ENCODE results near the gene DNM3.

The DNM3 gene

DNA sequence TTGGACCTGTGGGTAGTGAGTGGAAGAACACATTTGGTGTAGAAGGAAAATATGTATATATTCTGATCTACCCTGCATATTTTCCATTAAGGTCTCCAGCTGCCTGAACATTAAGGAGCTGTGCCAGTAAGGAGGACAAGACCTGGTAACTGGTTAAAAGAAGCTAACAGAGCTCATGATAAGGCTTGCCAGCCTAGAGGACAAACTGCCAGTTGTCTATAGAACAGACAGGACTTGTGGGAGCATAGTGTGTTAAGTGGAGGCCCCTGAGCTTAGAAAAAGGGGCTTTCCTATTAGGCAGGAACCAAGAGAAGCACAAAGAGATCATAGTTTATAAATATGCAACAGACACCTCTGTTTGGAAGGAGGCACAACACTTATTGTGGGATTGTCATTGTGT, 23.0 kb downstream of the DNM3 start:
- ChIA-PET POLR2A (no interaction called here), CTCF (no interaction called here)
- no peak for DNase-seq (ENCODE audit: extremely low spot score)
- TF ChIP-seq ELF4 (IDR thresholded peaks at IDR 0.05), result no peak
- TF ChIP-seq FOXA1 (IDR thresholded peaks at IDR 0.05), result no peak
- TF ChIP-seq, protein P1, sequence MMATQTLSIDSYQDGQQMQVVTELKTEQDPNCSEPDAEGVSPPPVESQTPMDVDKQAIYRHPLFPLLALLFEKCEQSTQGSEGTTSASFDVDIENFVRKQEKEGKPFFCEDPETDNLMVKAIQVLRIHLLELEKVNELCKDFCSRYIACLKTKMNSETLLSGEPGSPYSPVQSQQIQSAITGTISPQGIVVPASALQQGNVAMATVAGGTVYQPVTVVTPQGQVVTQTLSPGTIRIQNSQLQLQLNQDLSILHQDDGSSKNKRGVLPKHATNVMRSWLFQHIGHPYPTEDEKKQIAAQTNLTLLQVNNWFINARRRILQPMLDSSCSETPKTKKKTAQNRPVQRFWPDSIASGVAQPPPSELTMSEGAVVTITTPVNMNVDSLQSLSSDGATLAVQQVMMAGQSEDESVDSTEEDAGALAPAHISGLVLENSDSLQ (IDR thresholded peaks at IDR 0.05), result no peak
- no peak for TF ChIP-seq LEF1 (IDR thresholded peaks at IDR 0.05; ENCODE audit: borderline replicate concordance)
- no peak for TF ChIP-seq BHLHE40 (IDR thresholded peaks at IDR 0.05; ENCODE audit: borderline replicate concordance)
- no peak for TF ChIP-seq CTBP1 (IDR thresholded peaks at IDR 0.05; ENCODE audit: borderline replicate concordance)
- no peak for TF ChIP-seq NFRKB (IDR thresholded peaks at IDR 0.05)
- no peak for TF ChIP-seq SUZ12 (IDR thresholded peaks at IDR 0.05)
- TF ChIP-seq L3MBTL2 (conservative IDR thresholded peaks at IDR 0.05), result no peak

DNA sequence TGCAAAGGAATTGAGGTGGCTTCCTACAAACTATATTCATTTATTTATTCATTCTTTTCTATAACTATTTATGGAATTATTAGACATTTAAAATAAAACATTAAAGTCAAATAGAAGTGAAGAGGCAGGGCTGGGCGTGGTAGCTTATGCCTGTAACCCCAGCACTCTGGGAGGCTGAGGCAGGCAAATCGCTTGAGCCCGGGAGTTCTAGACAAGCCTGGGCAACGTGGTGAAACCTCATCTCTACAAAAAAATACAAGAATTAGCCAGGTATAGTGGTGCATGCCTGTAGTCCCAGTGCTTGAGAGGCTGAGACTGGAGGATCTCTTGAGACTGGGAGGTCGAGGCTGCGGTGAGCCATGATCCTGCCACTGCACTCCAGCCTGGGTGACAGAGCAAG, 23.8 kb downstream of the DNM3 start:
- CTCF ChIA-PET, result no interaction called here
- no peak for TF ChIP-seq SUZ12 (IDR thresholded peaks at IDR 0.05)
- POLR2A ChIA-PET, result no interaction called here
- no peak for DNase-seq (ENCODE audit: extremely low spot score)

DNA sequence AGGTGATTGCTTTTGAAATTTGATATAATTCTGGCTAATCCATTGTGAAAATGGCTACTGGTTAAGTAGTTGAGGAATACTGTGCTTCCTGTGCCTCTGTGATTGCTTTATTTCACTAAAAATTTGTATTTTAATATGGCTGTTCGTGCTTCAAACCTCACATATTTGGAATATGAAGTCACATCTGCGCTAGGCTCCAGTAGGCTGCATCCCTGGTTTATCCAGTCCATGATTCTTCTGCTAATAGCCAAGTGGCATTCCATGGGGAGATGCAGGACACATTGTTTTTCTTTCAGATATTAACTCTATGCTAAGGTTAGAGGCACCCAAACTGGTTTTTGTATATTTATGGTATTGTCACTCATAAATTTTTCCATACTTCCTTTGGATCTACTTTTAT, 25.9 kb downstream of the DNM3 start:
- DNase-seq (ENCODE audit: extremely low spot score), result no peak
- no peak for TF ChIP-seq FOXM1 (IDR thresholded peaks at IDR 0.05; ENCODE audit: borderline replicate concordance)
- no peak for TF ChIP-seq ELF4 (IDR thresholded peaks at IDR 0.05)
- TF ChIP-seq LEF1 (IDR thresholded peaks at IDR 0.05; ENCODE audit: borderline replicate concordance), result no peak
- no peak for TF ChIP-seq SUZ12 (IDR thresholded peaks at IDR 0.05)
- no peak for TF ChIP-seq FOXK2 (IDR thresholded peaks at IDR 0.05)
- no peak for TF ChIP-seq L3MBTL2 (conservative IDR thresholded peaks at IDR 0.05)
- TF ChIP-seq CTBP1 (IDR thresholded peaks at IDR 0.05; ENCODE audit: borderline replicate concordance), result no peak
- TF ChIP-seq SP1 (IDR thresholded peaks at IDR 0.05), result no peak
- no peak for TF ChIP-seq BHLHE40 (IDR thresholded peaks at IDR 0.05; ENCODE audit: borderline replicate concordance)
- TF ChIP-seq HDGF (IDR thresholded peaks at IDR 0.05; ENCODE audit: borderline replicate concordance), result no peak
- TF ChIP-seq ZNF384 (IDR thresholded peaks at IDR 0.05), result no peak
- TF ChIP-seq, protein P1 (IDR thresholded peaks at IDR 0.05), result no peak
- ChIA-PET CTCF (no interaction called here), POLR2A (no interaction called here)

DNA sequence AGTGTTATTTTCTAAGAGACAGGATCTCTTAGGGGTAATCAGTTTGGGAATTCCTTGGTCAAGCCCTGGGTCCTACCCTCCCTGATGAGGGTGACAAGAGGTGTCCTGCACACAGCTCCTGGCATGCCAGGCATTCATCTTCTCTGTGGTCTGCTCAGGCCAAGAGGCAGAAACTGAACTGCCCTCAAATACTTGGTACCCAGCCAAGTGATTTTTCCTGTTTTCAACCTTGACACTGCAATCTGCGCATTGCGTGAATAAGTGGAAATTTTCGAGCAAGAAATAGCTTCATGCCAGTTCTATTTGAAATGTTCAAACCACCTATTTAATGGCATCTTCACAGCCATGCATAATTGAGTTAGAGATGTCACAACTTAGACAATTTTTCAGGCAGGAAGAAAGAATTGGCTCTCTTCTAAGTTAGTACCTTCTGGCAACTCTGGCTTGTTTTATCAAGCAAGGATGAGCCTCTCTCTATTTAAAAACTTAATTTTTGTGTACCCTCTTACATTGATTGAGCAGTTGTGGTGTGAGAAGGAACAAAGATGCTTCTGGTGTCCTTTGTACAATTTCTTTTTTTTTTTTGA, 27.0 kb downstream of the DNM3 start:
- CTCF ChIA-PET, result no interaction called here
- DNase-seq (ENCODE audit: extremely low spot score), result no peak
- TF ChIP-seq FOXA1 (IDR thresholded peaks at IDR 0.05) (no peak), FOXK2 (IDR thresholded peaks at IDR 0.05) (no peak), SUZ12 (IDR thresholded peaks at IDR 0.05) (no peak), HDGF (IDR thresholded peaks at IDR 0.05; ENCODE audit: borderline replicate concordance) (no peak), TARDBP (IDR thresholded peaks at IDR 0.05) (no peak), NFRKB (IDR thresholded peaks at IDR 0.05) (no peak), ELF4 (IDR thresholded peaks at IDR 0.05) (no peak), ARNT (IDR thresholded peaks at IDR 0.05) (no peak)
- POLR2A ChIA-PET, result no interaction called here

DNA sequence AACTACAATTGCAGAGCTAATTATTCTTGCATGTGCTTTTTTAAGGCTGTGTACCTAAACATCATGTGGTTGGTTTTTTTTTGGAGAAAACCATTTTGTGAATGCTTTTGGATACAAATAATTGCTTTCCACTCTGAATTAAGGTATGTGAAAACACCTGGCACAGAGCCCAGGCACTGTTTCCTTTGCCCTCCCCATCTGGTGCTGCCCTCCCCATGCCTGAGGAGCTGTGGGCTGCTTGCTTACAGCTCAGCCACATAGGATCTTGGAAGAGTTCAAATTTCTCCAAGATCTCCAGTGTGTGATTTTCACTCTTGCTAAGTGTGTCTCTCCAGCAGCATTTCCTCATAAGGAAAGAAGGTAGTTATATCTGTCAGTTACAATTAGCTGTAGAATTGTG, 27.8 kb downstream of the DNM3 start:
- ChIA-PET POLR2A (no interaction called here), CTCF (interaction anchor here (0.9 kb wide), 1 partner anchor 68 kb away, joined by 3 read pairs; no protein-coding TSS in a partner anchor)
- TF ChIP-seq, protein P1 (IDR thresholded peaks at IDR 0.05), result no peak
- TF ChIP-seq FOXA1 (IDR thresholded peaks at IDR 0.05), result no peak
- no peak for DNase-seq (ENCODE audit: extremely low spot score)

DNA sequence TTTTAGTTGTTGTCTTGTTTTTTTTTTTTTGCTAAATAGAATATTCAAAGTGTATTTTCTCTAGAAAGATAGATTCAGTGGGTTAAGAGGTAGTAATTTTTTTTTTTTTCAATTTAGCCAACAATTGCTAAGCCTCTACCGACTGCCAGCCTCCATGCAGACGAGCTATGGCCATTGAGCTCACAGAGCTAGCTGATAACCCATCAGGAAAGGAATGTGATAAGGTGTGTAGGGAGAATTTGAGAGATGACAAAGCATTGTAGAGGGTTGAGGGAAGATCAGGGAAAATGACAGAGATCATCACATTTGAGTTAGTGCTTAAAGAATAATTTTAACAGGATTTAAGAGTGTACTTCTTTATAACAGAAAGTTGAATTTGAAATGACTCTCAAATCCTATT, 30.6 kb downstream of the DNM3 start:
- no peak for TF ChIP-seq FOXK2 (IDR thresholded peaks at IDR 0.05)
- no peak for TF ChIP-seq CTBP1 (IDR thresholded peaks at IDR 0.05; ENCODE audit: borderline replicate concordance)
- no peak for TF ChIP-seq FOXA1 (IDR thresholded peaks at IDR 0.05)
- no peak for TF ChIP-seq ARNT (IDR thresholded peaks at IDR 0.05)
- no peak for TF ChIP-seq ZNF384 (IDR thresholded peaks at IDR 0.05)
- no peak for TF ChIP-seq TARDBP (IDR thresholded peaks at IDR 0.05)
- no peak for TF ChIP-seq SP1 (IDR thresholded peaks at IDR 0.05)
- TF ChIP-seq LEF1 (IDR thresholded peaks at IDR 0.05; ENCODE audit: borderline replicate concordance), result no peak
- TF ChIP-seq BHLHE40 (IDR thresholded peaks at IDR 0.05; ENCODE audit: borderline replicate concordance), result no peak
- TF ChIP-seq L3MBTL2 (conservative IDR thresholded peaks at IDR 0.05), result no peak
- TF ChIP-seq ELF4 (IDR thresholded peaks at IDR 0.05), result no peak
- TF ChIP-seq, protein P1 (IDR thresholded peaks at IDR 0.05), result no peak
- TF ChIP-seq HDGF (IDR thresholded peaks at IDR 0.05; ENCODE audit: borderline replicate concordance), result no peak
- TF ChIP-seq SUZ12 (IDR thresholded peaks at IDR 0.05), result no peak
- no peak for TF ChIP-seq FOXM1 (IDR thresholded peaks at IDR 0.05; ENCODE audit: borderline replicate concordance)
- no peak for TF ChIP-seq NFRKB (IDR thresholded peaks at IDR 0.05)
- ChIA-PET CTCF (no interaction called here), POLR2A (no interaction called here)
- DNase-seq (ENCODE audit: extremely low spot score), result no peak
